ENCODE results near the gene TRIM65. TPM values are rescaled to one million over a fixed set of nuclear protein-coding genes. Genes with fewer than 3 reads are reported as not detected.

Gene TRIM65
- total RNA-seq, 1 experiment from 2014 or later, result 48.6 TPM

- H3K27me3 ChIP-seq (ENCODE audit: control insufficient read depth, insufficient read depth, low read length), result no peaks in the 10 kb centered on the region
- POLR2A ChIA-PET, result interaction anchor here (0.6 kb wide), 1 partner anchor 12 kb away, joined by 3 read pairs; no protein-coding TSS in a partner anchor
- H3K9me3 ChIP-seq (ENCODE audit: control insufficient read depth, insufficient read depth, low read depth, low read length), result no peaks in the 10 kb centered on the region
- TF ChIP-seq SIN3A (IDR thresholded peaks at IDR 0.05; ENCODE audit: borderline replicate concordance, insufficient read depth, low read depth, low read length), result no peak
- peak; percentile 68 to 73 for TF ChIP-seq REST (IDR thresholded peaks at IDR 0.05; ENCODE audit: insufficient read depth in 1 of 2, low read depth in 2 of 2, low read length in 1 of 2)
- no peak for TF ChIP-seq CTCF (IDR thresholded peaks at IDR 0.05)
- no peak; the same call in 1 of the 2 replicates for TF ChIP-seq POLR2AphosphoS5 (IDR thresholded peaks at IDR 0.05; ENCODE audit: low read depth, low read length)
- TF ChIP-seq TCF7L2 (IDR thresholded peaks at IDR 0.05; ENCODE audit: low read depth, low read length), result no peak
- in situ Hi-C loops (cut with HindIII; ENCODE audit: low pct_unique_long_range_greater_than_20kb, low sequenced_read_pairs) (no loop called here), intact Hi-C loops (cut with micrococcal nuclease; ENCODE audit: unreplicated experiment) (no loop called here)
- H3K27ac ChIP-seq (ENCODE audit: low read length), result peak overlapping the region; percentile 88; the same call in 1 of the 2 replicates
- no peak overlapping the region for H3K4me3 ChIP-seq (ENCODE audit: low read depth in 2 of 2, low read length in 2 of 2)
- CTCF ChIA-PET, result interaction anchor here (0.6 to 1.0 kb wide), 2 partner anchors 13 to 122 kb away, joined by 3 to 6 read pairs; no protein-coding TSS in a partner anchor
- ATAC-seq (no peak), DNase-seq (ENCODE audit: low read depth, low spot score) (no peak)
- H3K4me1 ChIP-seq (ENCODE audit: control insufficient read depth, insufficient read depth, low read length), result peaks cover 37% of the 10 kb centered on the region
- BruUV-seq (replicated peaks), result no TSS peak
- no peaks in the 10 kb centered on the region; the same call in 1 of the 2 replicates for H3K36me3 ChIP-seq (ENCODE audit: control insufficient read depth, insufficient read depth, low read length)
Observed at GRCh38 chr17:75874323-75875181, 22.2 kb downstream of the TRIM65 start.

GRCh38 chr17:75873587-75874322, 23.0 kb downstream of the TRIM65 start:
- Histone ChIP-seq H3K4me1 (ENCODE audit: control insufficient read depth, insufficient read depth, low read length) (peaks cover 41% of the 10 kb centered on the region), H3K27ac (ENCODE audit: low read length) (peak overlapping the region; percentile 60), H3K9me3 (ENCODE audit: control insufficient read depth, insufficient read depth, low read depth, low read length) (no peaks in the 10 kb centered on the region), H3K4me3 (ENCODE audit: low read depth in 2 of 2, low read length in 2 of 2) (no peak overlapping the region), H3K36me3 (ENCODE audit: control insufficient read depth, insufficient read depth, low read length) (no peaks in the 10 kb centered on the region; the same call in 1 of the 2 replicates), H3K27me3 (ENCODE audit: control insufficient read depth, insufficient read depth, low read length) (no peaks in the 10 kb centered on the region)
- in situ Hi-C loops (cut with HindIII; ENCODE audit: low pct_unique_long_range_greater_than_20kb, low sequenced_read_pairs) (no loop called here), intact Hi-C loops (cut with micrococcal nuclease; ENCODE audit: unreplicated experiment) (no loop called here)
- POLR2A ChIA-PET, result interaction anchor here (0.6 to 1.5 kb wide), 2 partner anchors 13 to 18 kb away, joined by 3 to 4 read pairs; partner anchors contain the start of gene WBP2
- no peak for ATAC-seq
- no peak for DNase-seq (ENCODE audit: low read depth, low spot score)
- CTCF ChIA-PET, result interaction anchor here (1.0 to 1.2 kb wide), 2 partner anchors 13 to 18 kb away, joined by 3 to 5 read pairs; partner anchors contain the start of gene WBP2
- no TSS peak for BruUV-seq (replicated peaks)
- no peak for TF ChIP-seq REST (IDR thresholded peaks at IDR 0.05; ENCODE audit: insufficient read depth in 1 of 2, low read depth in 2 of 2, low read length in 1 of 2)
- TF ChIP-seq POLR2AphosphoS5 (IDR thresholded peaks at IDR 0.05; ENCODE audit: low read depth, low read length), result no peak
- TF ChIP-seq SIN3A (IDR thresholded peaks at IDR 0.05; ENCODE audit: borderline replicate concordance, insufficient read depth, low read depth, low read length), result no peak
- TF ChIP-seq CTCF (IDR thresholded peaks at IDR 0.05), result no peak
- no peak for TF ChIP-seq TCF7L2 (IDR thresholded peaks at IDR 0.05; ENCODE audit: low read depth, low read length)

All from Panc1 (cell line).